Transverse colon (tissue), 4 donors: ENCODE measurements around the gene TMEM107. TPM values are rescaled to one million over a fixed set of nuclear protein-coding genes. Genes with fewer than 3 reads are reported as not detected.

Source experiments
- DNase-seq: peaks from one replicate; pipeline ENCODE4 v3.0.0-alpha.2; 2019
- H3K27ac ChIP-seq, 4 donors: fragments of 200-600 bp; sonication (generic); 2 replicates each; pipeline ENCODE4 v1.5.1; 2016 to 2018; ENCODE audit warnings: inconsistent platforms in 4 of 4
- H3K27me3 ChIP-seq: fragments of 200-600 bp; sonication (generic); 2 replicates; pipeline ENCODE4 v1.5.1; 2017; ENCODE audit warnings: inconsistent platforms
- H3K36me3 ChIP-seq, 4 donors: fragments of 200-600 bp; sonication (generic); 2 replicates each; pipeline ENCODE4 v1.5.1; 2017 to 2019; ENCODE audit warnings: inconsistent platforms in 4 of 4
- H3K4me1 ChIP-seq, 4 donors: fragments of 200-600 bp; sonication (generic); 2 replicates each; pipeline ENCODE4 v1.5.1; 2017 to 2020; ENCODE audit warnings: inconsistent platforms in 4 of 4
- H3K4me3 ChIP-seq, 4 donors: fragments of 200-600 bp; sonication (generic); 1 replicate in 1 of 4; 2 replicates in 3 of 4; pipeline versions ENCODE4 v1.5.1 to v1.6.1; 2017 to 2019; ENCODE audit warnings: inconsistent platforms in 4 of 4
- H3K9me3 ChIP-seq, 2 donors: fragments of 200-600 bp; sonication (generic); 2 replicates each; pipeline ENCODE4 v1.5.1; 2017 to 2019; ENCODE audit warnings: inconsistent platforms in 2 of 2
- EP300 ChIP-seq: sonication (generic); formaldehyde crosslinking; IDR thresholded peaks from one replicate; pipeline ENCODE4 v1.6.1; 2017; ENCODE audit warnings: antibody characterized with exemption, low read depth
- POLR2A ChIP-seq: fragments of 450-650 bp; IDR thresholded peaks from one replicate; pipeline ENCODE4 v1.6.1; 2016; ENCODE audit warnings: antibody characterized with exemption, mild to moderate bottlenecking, moderate library complexity
- POLR2AphosphoS5 ChIP-seq, 3 donors: sonication (generic); formaldehyde crosslinking; IDR thresholded peaks; one replicate each; pipeline ENCODE4 v1.6.1; 2016; ENCODE audit warnings: antibody characterized with exemption in 3 of 3
- WGBS, 2 donors: methylation state at CpG; one replicate each; pipeline ENCODE4 v1.1.5; 2018; ENCODE audit warnings: low coverage in 1 of 2; 5-methylcytosine and 5-hydroxymethylcytosine counted together
- in situ Hi-C, 4 donors: fragments of 200-750 bp; cut with MboI; loops; one replicate each; pipeline versions ENCODE4 v1.15.0 to v1.15.1; 2017; ENCODE audit warnings: low sequenced_read_pairs in 3 of 4, low pct_ligation_motif_present in 1 of 4, low pct_unique_long_range_greater_than_20kb in 1 of 4
- intact Hi-C: fragments of 100-400 bp; cut with DNase I; formaldehyde crosslinking; loops from one replicate; pipeline ENCODE4 v1.15.1; 2023; ENCODE audit warnings: low total_unique reads
- total RNA-seq, 4 donors: library from RNA; depleted of rRNA; stranded (reverse); fragments of >200 nt; gene quantifications; one replicate each; pipeline ENCODE4 v1.1.0, GENCODE V29; 2016
- TF ChIP-seq, protein P1 (sequence below), 5 experiments: fragments of 200-600 bp in 3 of 5; fragments of 450-650 bp in 2 of 5; sonication (generic) in 3 of 5; IDR thresholded peaks; 1 replicate in 2 of 5; 2 replicates in 3 of 5; pipeline ENCODE4 v1.5.1; 2016 to 2017; ENCODE audit warnings: antibody characterized with exemption in 5 of 5, inconsistent platforms in 3 of 5, mild to moderate bottlenecking in 2 of 5, moderate library complexity in 1 of 5

Gene TMEM107
- total RNA-seq, 4 donors from 2014 or later: 1.5 to 74.6 (median 18.3) TPM

DNA sequence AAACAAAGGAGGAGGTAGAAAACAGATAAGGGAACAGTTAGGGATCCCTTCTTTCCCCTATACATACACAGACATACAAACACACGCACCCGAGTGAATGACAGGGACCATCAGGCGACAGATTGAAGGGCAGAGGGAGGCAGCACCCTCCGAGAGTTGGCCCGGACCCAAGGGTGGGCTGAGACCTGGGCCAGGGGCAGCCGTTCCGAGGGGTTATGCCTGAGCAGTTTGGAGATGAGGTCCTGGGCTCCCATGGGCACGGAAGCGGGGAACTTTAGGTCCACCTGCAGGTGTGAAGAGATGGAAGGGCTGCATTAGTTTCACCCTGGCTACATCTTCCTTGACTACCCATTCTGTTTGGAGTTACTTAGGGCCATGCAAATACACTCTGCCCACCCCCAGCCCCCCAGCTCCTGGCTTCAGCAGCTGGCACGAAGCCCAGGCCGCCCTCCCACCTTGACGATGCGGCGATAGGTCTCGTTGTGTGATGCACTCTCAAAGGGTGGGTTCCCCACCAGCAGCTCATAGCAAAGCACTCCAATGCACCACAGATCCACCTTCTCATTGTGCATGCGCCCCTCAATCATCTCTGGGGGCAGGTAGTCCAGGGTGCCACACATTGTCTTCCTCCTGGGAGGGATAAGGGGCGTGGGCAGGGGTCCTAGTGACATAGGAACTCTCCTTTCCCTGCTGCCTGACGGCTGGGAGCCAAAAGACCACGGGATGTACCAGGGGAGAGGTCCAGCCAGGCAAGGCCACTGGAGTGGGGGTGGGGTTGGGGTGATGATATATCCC is 28.8 kb upstream of the TMEM107 start:
- DNase-seq: no peak
- in situ Hi-C loops: no loop called here
- no peak for TF ChIP-seq POLR2AphosphoS5 (IDR thresholded peaks at IDR 0.05)
- no peak for TF ChIP-seq EP300
- TF ChIP-seq, protein P1, sequence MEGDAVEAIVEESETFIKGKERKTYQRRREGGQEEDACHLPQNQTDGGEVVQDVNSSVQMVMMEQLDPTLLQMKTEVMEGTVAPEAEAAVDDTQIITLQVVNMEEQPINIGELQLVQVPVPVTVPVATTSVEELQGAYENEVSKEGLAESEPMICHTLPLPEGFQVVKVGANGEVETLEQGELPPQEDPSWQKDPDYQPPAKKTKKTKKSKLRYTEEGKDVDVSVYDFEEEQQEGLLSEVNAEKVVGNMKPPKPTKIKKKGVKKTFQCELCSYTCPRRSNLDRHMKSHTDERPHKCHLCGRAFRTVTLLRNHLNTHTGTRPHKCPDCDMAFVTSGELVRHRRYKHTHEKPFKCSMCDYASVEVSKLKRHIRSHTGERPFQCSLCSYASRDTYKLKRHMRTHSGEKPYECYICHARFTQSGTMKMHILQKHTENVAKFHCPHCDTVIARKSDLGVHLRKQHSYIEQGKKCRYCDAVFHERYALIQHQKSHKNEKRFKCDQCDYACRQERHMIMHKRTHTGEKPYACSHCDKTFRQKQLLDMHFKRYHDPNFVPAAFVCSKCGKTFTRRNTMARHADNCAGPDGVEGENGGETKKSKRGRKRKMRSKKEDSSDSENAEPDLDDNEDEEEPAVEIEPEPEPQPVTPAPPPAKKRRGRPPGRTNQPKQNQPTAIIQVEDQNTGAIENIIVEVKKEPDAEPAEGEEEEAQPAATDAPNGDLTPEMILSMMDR (IDR thresholded peaks at IDR 0.05): no peak
- no peak for TF ChIP-seq POLR2A
- intact Hi-C loops: no loop called here
- Histone ChIP-seq H3K9me3 (no peaks in the 10 kb centered on the region), H3K4me3 (no peak overlapping the region), H3K27me3 (no peaks in the 10 kb centered on the region), H3K27ac (no peak overlapping the region), H3K4me1 (peaks cover 3 to 12% (median 3%) of the 10 kb centered on the region in 4 donors), H3K36me3 (no peaks in the 10 kb centered on the region)
- 83 to 93% methylated on average over 7 to 19 of the region's 19 CpGs for WGBS, 2 donors

GRCh38 chr17:8192070-8192815 is 16.1 kb upstream of the TMEM107 start:
- peak overlapping the region; percentile 73 to 96 (median 84) for H3K27ac ChIP-seq
- H3K9me3 ChIP-seq: no peaks in the 10 kb centered on the region
- in situ Hi-C loops: no loop called here
- peak; percentile 85 for DNase-seq
- peak overlapping the region in 3 of 4 donors; percentile 15 to 43 (median 25) for H3K4me3 ChIP-seq
- intact Hi-C loops: no loop called here
- peaks cover 24 to 41% (median 33%) of the 10 kb centered on the region in 4 donors for H3K4me1 ChIP-seq
- H3K27me3 ChIP-seq: no peaks in the 10 kb centered on the region
- no peaks in the 10 kb centered on the region for H3K36me3 ChIP-seq
- peak; percentile 74 for TF ChIP-seq POLR2A
- TF ChIP-seq POLR2AphosphoS5 (IDR thresholded peaks at IDR 0.05): peak; percentile 85 to 94 (median 90)
- TF ChIP-seq, protein P1 (IDR thresholded peaks at IDR 0.05): no peak
- no peak for TF ChIP-seq EP300
- WGBS, 2 donors: 4 to 15% methylated on average over 5 to 12 of the region's 12 CpGs

DNA sequence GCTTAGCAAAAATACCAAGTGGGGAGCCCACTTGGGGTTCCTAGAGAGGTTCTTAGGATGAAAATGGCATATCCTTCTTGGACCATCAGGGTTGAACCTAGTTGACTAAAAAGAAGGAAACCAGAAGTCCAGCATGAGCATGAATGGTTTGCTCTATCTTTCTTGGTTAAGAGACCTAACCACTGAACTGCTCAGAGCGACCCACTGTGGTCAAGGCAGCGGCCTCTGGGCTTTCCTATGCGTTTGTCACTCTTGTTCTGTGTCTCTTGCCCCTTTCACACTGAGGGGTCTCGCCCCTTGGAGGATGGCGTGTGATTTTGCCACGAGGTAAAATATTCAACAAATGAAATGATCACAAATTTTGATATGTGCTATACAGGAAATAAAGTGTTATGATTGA is 14.3 kb upstream of the TMEM107 start:
- no peaks in the 10 kb centered on the region for H3K36me3 ChIP-seq
- H3K4me3 ChIP-seq: peak overlapping the region in 2 of 4 donors; percentile 66 to 75
- H3K9me3 ChIP-seq: no peaks in the 10 kb centered on the region
- intact Hi-C loops: no loop called here
- 26 to 56% methylated on average over 4 to 6 of the region's 6 CpGs for WGBS, 2 donors
- TF ChIP-seq POLR2AphosphoS5 (IDR thresholded peaks at IDR 0.05): no peak
- TF ChIP-seq, protein P1 (IDR thresholded peaks at IDR 0.05): no peak
- TF ChIP-seq EP300: no peak
- TF ChIP-seq POLR2A: no peak
- DNase-seq: no peak
- H3K4me1 ChIP-seq: peaks cover 24 to 41% (median 33%) of the 10 kb centered on the region in 4 donors
- in situ Hi-C loops: no loop called here
- H3K27ac ChIP-seq: peak overlapping the region; percentile 95 to 96 (median 96)
- H3K27me3 ChIP-seq: no peaks in the 10 kb centered on the region
